Measurements from ENCODE around the gene GPER1.
"Not testable (repeated sequence)": the region's sequence is repeated elsewhere in the genome, so short reads cannot be mapped to it uniquely, and the experiment has no call there.

GPER1 gene

GRCh38 chr7:1123715-1124114 is 35.8 kb downstream of the GPER1 start:
- no peak for FAIRE-seq

GRCh38 chr7:1124164-1124563 is 36.3 kb downstream of the GPER1 start:
- FAIRE-seq, result no peak

- FAIRE-seq, result no peak
Measured at GRCh38 chr7:1124816-1125602, 37.1 kb downstream of the GPER1 start.

- FAIRE-seq, result no peak
Measured at GRCh38 chr7:1125603-1125969, 37.7 kb downstream of the GPER1 start.

GRCh38 chr7:1127001-1127400 is 39.1 kb downstream of the GPER1 start:
- FAIRE-seq, result no peak

GRCh38 chr7:1129431-1129830 is 41.5 kb downstream of the GPER1 start:
- FAIRE-seq, result no peak

- FAIRE-seq, result no peak
Measured at GRCh38 chr7:1130021-1130990, 42.4 kb downstream of the GPER1 start.

- no peak for FAIRE-seq
Measured at GRCh38 chr7:1131471-1132265, 43.8 kb downstream of the GPER1 start.

- no peak for FAIRE-seq
Measured at GRCh38 chr7:1134951-1135350, 47.0 kb downstream of the GPER1 start.

- no peak for FAIRE-seq
Measured at GRCh38 chr7:1136841-1137516, 49.1 kb downstream of the GPER1 start.

GRCh38 chr7:1137517-1138167 is 49.7 kb downstream of the GPER1 start:
- FAIRE-seq, result no peak

- FAIRE-seq, result no peak
Measured at GRCh38 chr7:1140476-1141104, 52.7 kb downstream of the GPER1 start.

GRCh38 chr7:1141651-1142050 is 53.7 kb downstream of the GPER1 start:
- FAIRE-seq, result no peak

GRCh38 chr7:1142051-1142635 is 54.2 kb downstream of the GPER1 start:
- no peak for FAIRE-seq

GRCh38 chr7:1143031-1143430 is 55.1 kb downstream of the GPER1 start:
- FAIRE-seq, result not testable (repeated sequence)

Data from islet of Langerhans (tissue), 1 donor.